Endothelial cell of umbilical vein (primary cell): Measurements from ENCODE around the gene CLDN5. TPM values are rescaled to one million over a fixed set of nuclear protein-coding genes. Genes with fewer than 3 reads are reported as not detected.
A peak's percentile ranks its signal among the peaks of the same experiment; 100 is the strongest.

ENCODE experiments used
- BruUV-seq: library from RNA; stranded (reverse); fragments of 400-500 nt; replicated peaks from 2 replicates; lab custom pipeline; 2021; lab: Mats Ljungman, UMichigan
- CTCF ChIA-PET: fragments of 300-600, 350-600 bp; sonication (Branson Sonifier 250); formaldehyde crosslinking; loops from one replicate; lab custom pipeline; 2021; ENCODE audit warnings: antibody characterized with exemption, inconsistent platforms; lab: Charles Lee
- POLR2A ChIA-PET: fragments of 300-600, 350-600 bp; sonication (Branson Sonifier 250); formaldehyde crosslinking; loops from one replicate; lab custom pipeline; 2021; ENCODE audit warnings: antibody characterized with exemption, inconsistent platforms; lab: Charles Lee
- DNase-seq: peaks from one replicate; pipeline ENCODE4 v3.0.0-alpha.2; 2011; ENCODE audit warnings: low read depth, low spot score
- FAIRE-seq: peaks from 2 replicates; lab custom pipeline; 2011; peaks lifted over from hg19 to GRCh38; lab: Jason Lieb, UNC
- H2AFZ ChIP-seq: 2 replicates; pipeline ENCODE4 v1.6.0; 2012; ENCODE audit warnings: low read depth, low read length, control low read depth, inconsistent platforms
- H3K27ac ChIP-seq: 2 replicates; pipeline ENCODE4 v1.5.1; 2011; ENCODE audit warnings: low read depth, mild to moderate bottlenecking, control low read depth, low read length, moderate library complexity; ENCODE audit not compliant: insufficient read depth
- H3K27me3 ChIP-seq, 2 experiments: 2 replicates each; pipeline versions ENCODE4 v1.6.0 to v1.6.1; 2011; ENCODE audit warnings: low read length in 2 of 2, mixed read lengths in 1 of 2; ENCODE audit not compliant: control insufficient read depth in 2 of 2, insufficient read depth in 2 of 2
- H3K36me3 ChIP-seq, 2 experiments: 2 replicates in 1 of 2; 3 replicates in 1 of 2; pipeline ENCODE4 v1.5.1; 2011; ENCODE audit warnings: low read length in 2 of 2, mild to moderate bottlenecking in 1 of 2, moderate library complexity in 1 of 2; ENCODE audit not compliant: control insufficient read depth in 2 of 2, insufficient read depth in 2 of 2; ENCODE audit errors: extremely low read depth in 1 of 2
- H3K4me1 ChIP-seq: 3 replicates; pipeline ENCODE4 v1.5.1; 2011; ENCODE audit warnings: mild to moderate bottlenecking, low read length; ENCODE audit not compliant: control insufficient read depth, insufficient read depth; ENCODE audit errors: extremely low read depth
- H3K4me2 ChIP-seq: 2 replicates; pipeline ENCODE4 v1.6.1; 2011; ENCODE audit warnings: low read length, control low read depth, mixed read lengths; ENCODE audit not compliant: insufficient read depth
- H3K4me3 ChIP-seq, 3 experiments: fragments of 200-600 bp in 1 of 3; sonication (generic), shearing (Covaris generic) in 1 of 3; replicated peaks in 1 of 3; 2 replicates each; pipeline ENCODE4 v1.5.1; 2011 to 2016; ENCODE audit warnings: control low read depth in 3 of 3, low read length in 3 of 3, mild to moderate bottlenecking in 2 of 3, inconsistent platforms in 1 of 3, low read depth in 1 of 3, moderate library complexity in 1 of 3; ENCODE audit not compliant: insufficient read depth in 1 of 3
- H3K79me2 ChIP-seq: 2 replicates; pipeline ENCODE4 v1.6.0; 2012; ENCODE audit warnings: low read length, inconsistent platforms; ENCODE audit not compliant: control insufficient read depth, insufficient read depth
- H3K9ac ChIP-seq: replicated peaks from 2 replicates; pipeline ENCODE3; 2011; ENCODE audit warnings: low read length, control low read depth; ENCODE audit not compliant: insufficient read depth; ENCODE audit errors: extremely low read depth
- H3K9me1 ChIP-seq: replicated peaks from 3 replicates; pipeline ENCODE4 v1.6.0; 2011; ENCODE audit warnings: mild to moderate bottlenecking, low read length; ENCODE audit not compliant: control insufficient read depth, insufficient read depth; ENCODE audit errors: extremely low read depth
- H3K9me3 ChIP-seq: replicated peaks from 2 replicates; pipeline ENCODE4 v1.5.1; 2012; ENCODE audit warnings: low read length, inconsistent platforms; ENCODE audit not compliant: control insufficient read depth, insufficient read depth
- H4K20me1 ChIP-seq: replicated peaks from 2 replicates; pipeline ENCODE3; 2011; ENCODE audit warnings: mild to moderate bottlenecking, low read length; ENCODE audit not compliant: control insufficient read depth, insufficient read depth; ENCODE audit errors: extremely low read depth
- EZH2 ChIP-seq: IDR thresholded peaks from 2 replicates; pipeline ENCODE4 v1.6.1; 2012; ENCODE audit warnings: borderline replicate concordance, low read depth, mild to moderate bottlenecking, moderate library complexity, low read length, inconsistent platforms; ENCODE audit not compliant: severe bottlenecking
- GATA2 ChIP-seq: IDR thresholded peaks from 2 replicates; pipeline ENCODE4 v1.7.0; 2011; ENCODE audit warnings: low read depth, mild to moderate bottlenecking, moderate library complexity, mixed read lengths, low read length; ENCODE audit not compliant: insufficient read length, insufficient read depth
- JUN ChIP-seq: IDR thresholded peaks from 2 replicates; pipeline ENCODE4 v1.6.1; 2011; ENCODE audit warnings: borderline replicate concordance, low read depth; ENCODE audit not compliant: insufficient read length, insufficient read depth
- MYC ChIP-seq: IDR thresholded peaks from one replicate; pipeline ENCODE4 v1.6.1; 2011; ENCODE audit warnings: mild to moderate bottlenecking, low read depth, low read length
- POLR2AphosphoS5 ChIP-seq: IDR thresholded peaks from 2 replicates; pipeline ENCODE4 v1.6.1; 2012; ENCODE audit warnings: low read depth, mild to moderate bottlenecking, control low read depth, low read length, moderate library complexity; ENCODE audit not compliant: insufficient read depth
- dilution Hi-C: fragments of 300-500 bp; cut with MboI; formaldehyde crosslinking; loops from one replicate; pipeline ENCODE4 v1.15.0; 2019; ENCODE audit warnings: low sequenced_read_pairs; ENCODE audit not compliant: extremely low pct_ligation_motif_present
- intact Hi-C: fragments of 100-400 bp; cut with micrococcal nuclease; formaldehyde crosslinking; loops from one replicate; pipeline ENCODE4 v1.10.0; 2022
- polyA plus RNA-seq, 4 experiments: library from polyadenylated mRNA; depleted of rRNA in 3 of 4; stranded (reverse) in 3 of 4; unstranded in 1 of 4; fragments of >200 nt; gene quantifications; 2 replicates each; pipeline versions ENCODE4 v1.2.1 to v1.2.3, GENCODE V29; 2011 to 2012; ENCODE audit warnings: missing spikeins in 1 of 4
- total RNA-seq: library from RNA; stranded (reverse); gene quantifications from 2 replicates; pipeline ENCODE4 v1.2.3, GENCODE V29; 2021
- TF ChIP-seq, protein P1 (sequence below), 2 donors: IDR thresholded peaks; 1 replicate in 1 of 2; 2 replicates in 1 of 2; pipeline ENCODE4 v1.5.1; 2011; ENCODE audit warnings: low read length in 2 of 2, mild to moderate bottlenecking in 2 of 2, moderate library complexity in 2 of 2, control low read depth in 1 of 2, inconsistent platforms in 1 of 2, low read depth in 1 of 2; ENCODE audit not compliant: insufficient read depth in 1 of 2; ENCODE audit errors: extremely low read depth in 1 of 2

Gene CLDN5
- total and polyA plus RNA-seq, 2 donors (not counting 3 experiments of a cell fraction or from before 2014, with no cell fraction given), result 198 to 252 TPM

DNA sequence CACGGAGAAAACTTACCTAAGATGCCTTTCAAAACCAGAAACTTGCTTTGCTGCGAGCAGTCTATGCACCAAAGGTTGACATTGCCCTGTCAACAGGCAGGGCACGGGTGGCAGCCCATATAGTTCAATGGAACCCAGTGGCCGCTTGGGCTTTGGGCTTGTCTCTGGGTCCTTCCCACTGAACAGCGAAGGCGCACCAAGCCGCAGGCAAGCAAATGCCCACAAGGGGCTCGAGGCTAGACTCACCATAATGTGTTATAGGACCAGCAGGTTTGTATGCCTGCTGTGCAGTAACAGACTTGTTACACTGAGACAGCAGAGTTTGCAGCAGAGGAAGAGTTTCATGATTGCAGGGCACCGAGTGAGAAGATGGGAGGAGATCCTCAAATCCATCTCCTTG lies 20.3 kb downstream of the CLDN5 start:
- H3K4me3 ChIP-seq, result no peak overlapping the region
- H3K4me1 ChIP-seq, result no peaks in the 10 kb centered on the region
- no peaks in the 10 kb centered on the region for H3K79me2 ChIP-seq
- FAIRE-seq (no peak), DNase-seq (no peak)
- H3K27ac ChIP-seq, result no peak overlapping the region
- ChIA-PET CTCF (interaction anchor here (1.9 kb wide), 1 partner anchor 8 kb away, joined by 6 read pairs; no protein-coding TSS in a partner anchor), POLR2A (no interaction called here)
- TF ChIP-seq, protein P1, sequence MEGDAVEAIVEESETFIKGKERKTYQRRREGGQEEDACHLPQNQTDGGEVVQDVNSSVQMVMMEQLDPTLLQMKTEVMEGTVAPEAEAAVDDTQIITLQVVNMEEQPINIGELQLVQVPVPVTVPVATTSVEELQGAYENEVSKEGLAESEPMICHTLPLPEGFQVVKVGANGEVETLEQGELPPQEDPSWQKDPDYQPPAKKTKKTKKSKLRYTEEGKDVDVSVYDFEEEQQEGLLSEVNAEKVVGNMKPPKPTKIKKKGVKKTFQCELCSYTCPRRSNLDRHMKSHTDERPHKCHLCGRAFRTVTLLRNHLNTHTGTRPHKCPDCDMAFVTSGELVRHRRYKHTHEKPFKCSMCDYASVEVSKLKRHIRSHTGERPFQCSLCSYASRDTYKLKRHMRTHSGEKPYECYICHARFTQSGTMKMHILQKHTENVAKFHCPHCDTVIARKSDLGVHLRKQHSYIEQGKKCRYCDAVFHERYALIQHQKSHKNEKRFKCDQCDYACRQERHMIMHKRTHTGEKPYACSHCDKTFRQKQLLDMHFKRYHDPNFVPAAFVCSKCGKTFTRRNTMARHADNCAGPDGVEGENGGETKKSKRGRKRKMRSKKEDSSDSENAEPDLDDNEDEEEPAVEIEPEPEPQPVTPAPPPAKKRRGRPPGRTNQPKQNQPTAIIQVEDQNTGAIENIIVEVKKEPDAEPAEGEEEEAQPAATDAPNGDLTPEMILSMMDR (IDR thresholded peaks at IDR 0.05; ENCODE audit: extremely low read depth in 1 of 2, insufficient read depth in 1 of 2, low read depth in 1 of 2, low read length in 2 of 2), result peak in 1 of 2 donors; percentile 15
- no peak for TF ChIP-seq EZH2
- H3K36me3 ChIP-seq, result no peaks in the 10 kb centered on the region
- dilution Hi-C loops (no loop called here), intact Hi-C loops (no loop called here)
- H3K9ac ChIP-seq, result no peak overlapping the region
- no peaks in the 10 kb centered on the region for H4K20me1 ChIP-seq
- H2AFZ ChIP-seq, result no peak overlapping the region
- H3K27me3 ChIP-seq, result no peaks in the 10 kb centered on the region
- H3K4me2 ChIP-seq, result no peak overlapping the region
- no peaks in the 10 kb centered on the region for H3K9me3 ChIP-seq
- no peaks in the 10 kb centered on the region for H3K9me1 ChIP-seq
- no TSS peak for BruUV-seq

DNA sequence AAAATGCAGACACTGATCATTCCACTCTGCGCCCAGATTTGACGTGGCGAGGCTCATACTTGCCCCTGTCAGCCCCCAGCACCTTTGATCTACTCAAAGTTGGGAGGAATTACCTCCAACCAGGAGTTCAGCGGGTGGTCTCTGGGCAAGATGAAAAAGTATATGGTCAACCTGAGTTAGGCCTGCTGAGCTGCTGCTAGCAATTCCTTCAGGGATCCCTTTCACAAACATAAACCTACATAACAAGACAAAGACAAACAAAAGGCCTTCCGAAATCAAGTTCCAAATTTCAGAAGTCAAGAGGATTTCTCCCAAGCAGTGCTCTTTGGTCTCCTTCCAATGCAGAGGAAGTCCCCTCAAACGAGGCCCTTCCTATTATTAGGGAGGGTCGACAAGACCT lies 20.8 kb downstream of the CLDN5 start:
- dilution Hi-C loops, result no loop called here
- no peak for FAIRE-seq

More for the DNA sequence above, 20.8 kb downstream of the CLDN5 start:
- Histone ChIP-seq H3K4me2 (no peak overlapping the region), H3K36me3 (no peaks in the 10 kb centered on the region), H3K4me1 (no peaks in the 10 kb centered on the region), H3K4me3 (no peak overlapping the region), H3K79me2 (no peaks in the 10 kb centered on the region), H3K9me3 (no peaks in the 10 kb centered on the region), H3K9ac (no peak overlapping the region), H2AFZ (no peak overlapping the region), H3K27ac (no peak overlapping the region), H3K9me1 (no peaks in the 10 kb centered on the region), H4K20me1 (no peaks in the 10 kb centered on the region), H3K27me3 (no peaks in the 10 kb centered on the region)
- no peak for DNase-seq
- CTCF ChIA-PET, result interaction anchor here (1.6 to 3.3 kb wide), 2 partner anchors 102 to 126 kb away, joined by 3 to 29 read pairs; no protein-coding TSS in a partner anchor
- intact Hi-C loops, result no loop called here
- BruUV-seq, result no TSS peak
- POLR2A ChIA-PET, result no interaction called here
- TF ChIP-seq JUN (no peak), POLR2AphosphoS5 (no peak), MYC (no peak), GATA2 (no peak)
